Fibroblast of pulmonary artery (primary cell): ENCODE data around the gene ATAD3A.
A peak's percentile ranks its signal among the peaks of the same experiment; 100 is the strongest.
"Not testable (repeated sequence)": the region's sequence is repeated elsewhere in the genome, so short reads cannot be mapped to it uniquely, and the experiment has no call there.

Experiments
- DNase-seq: peaks from one replicate; pipeline ENCODE4 v3.0.0-alpha.2; 2010; ENCODE audit warnings: low read depth
- H3K4me3 ChIP-seq: replicated peaks from 2 replicates; pipeline ENCODE4 v1.5.1; 2011; ENCODE audit warnings: low read depth, mild to moderate bottlenecking, control low read depth, low read length, moderate library complexity
- TF ChIP-seq, protein P1 (sequence below): IDR thresholded peaks from 2 replicates; pipeline ENCODE4 v1.5.1; 2011; ENCODE audit warnings: mild to moderate bottlenecking, control low read depth, low read length, inconsistent platforms; ENCODE audit errors: missing control alignments

Gene ATAD3A

GRCh38 chr1:1489231-1489630 lies 22.7 kb upstream of the ATAD3A start:
- no peak overlapping the region for H3K4me3 ChIP-seq
- DNase-seq, result no peak
- TF ChIP-seq, protein P1, sequence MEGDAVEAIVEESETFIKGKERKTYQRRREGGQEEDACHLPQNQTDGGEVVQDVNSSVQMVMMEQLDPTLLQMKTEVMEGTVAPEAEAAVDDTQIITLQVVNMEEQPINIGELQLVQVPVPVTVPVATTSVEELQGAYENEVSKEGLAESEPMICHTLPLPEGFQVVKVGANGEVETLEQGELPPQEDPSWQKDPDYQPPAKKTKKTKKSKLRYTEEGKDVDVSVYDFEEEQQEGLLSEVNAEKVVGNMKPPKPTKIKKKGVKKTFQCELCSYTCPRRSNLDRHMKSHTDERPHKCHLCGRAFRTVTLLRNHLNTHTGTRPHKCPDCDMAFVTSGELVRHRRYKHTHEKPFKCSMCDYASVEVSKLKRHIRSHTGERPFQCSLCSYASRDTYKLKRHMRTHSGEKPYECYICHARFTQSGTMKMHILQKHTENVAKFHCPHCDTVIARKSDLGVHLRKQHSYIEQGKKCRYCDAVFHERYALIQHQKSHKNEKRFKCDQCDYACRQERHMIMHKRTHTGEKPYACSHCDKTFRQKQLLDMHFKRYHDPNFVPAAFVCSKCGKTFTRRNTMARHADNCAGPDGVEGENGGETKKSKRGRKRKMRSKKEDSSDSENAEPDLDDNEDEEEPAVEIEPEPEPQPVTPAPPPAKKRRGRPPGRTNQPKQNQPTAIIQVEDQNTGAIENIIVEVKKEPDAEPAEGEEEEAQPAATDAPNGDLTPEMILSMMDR, result no peak

DNA sequence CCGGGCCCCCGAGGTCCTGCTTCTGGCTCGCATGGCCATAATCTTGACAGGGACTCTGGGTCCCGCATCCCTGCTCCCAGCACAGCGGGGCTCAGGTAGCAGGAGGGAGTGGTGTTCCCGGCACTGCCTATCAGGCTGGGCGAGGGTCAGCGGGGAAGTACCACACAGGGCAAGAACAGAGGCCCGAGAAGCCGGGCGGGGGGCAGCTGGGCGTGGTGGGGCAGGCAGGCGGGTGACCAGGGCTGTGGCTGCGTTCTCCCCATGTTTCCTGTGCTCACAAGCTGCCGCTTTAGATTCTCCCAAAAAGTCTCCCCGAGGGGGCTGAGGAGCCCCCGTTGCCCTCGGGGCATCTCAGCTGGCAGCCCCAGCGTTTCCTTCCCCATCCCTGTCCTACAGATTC lies 22.1 kb upstream of the ATAD3A start:
- TF ChIP-seq, protein P1, result no peak
- no peak for DNase-seq
- no peak overlapping the region for H3K4me3 ChIP-seq

- H3K4me3 ChIP-seq, result no peak overlapping the region
- DNase-seq, result no peak
- TF ChIP-seq, protein P1, result no peak
Observed at GRCh38 chr1:1490633-1491230, 21.2 kb upstream of the ATAD3A start.

- TF ChIP-seq, protein P1, result no peak
- no peak overlapping the region for H3K4me3 ChIP-seq
- DNase-seq, result no peak
Observed at GRCh38 chr1:1491601-1492000, 20.4 kb upstream of the ATAD3A start.

DNA sequence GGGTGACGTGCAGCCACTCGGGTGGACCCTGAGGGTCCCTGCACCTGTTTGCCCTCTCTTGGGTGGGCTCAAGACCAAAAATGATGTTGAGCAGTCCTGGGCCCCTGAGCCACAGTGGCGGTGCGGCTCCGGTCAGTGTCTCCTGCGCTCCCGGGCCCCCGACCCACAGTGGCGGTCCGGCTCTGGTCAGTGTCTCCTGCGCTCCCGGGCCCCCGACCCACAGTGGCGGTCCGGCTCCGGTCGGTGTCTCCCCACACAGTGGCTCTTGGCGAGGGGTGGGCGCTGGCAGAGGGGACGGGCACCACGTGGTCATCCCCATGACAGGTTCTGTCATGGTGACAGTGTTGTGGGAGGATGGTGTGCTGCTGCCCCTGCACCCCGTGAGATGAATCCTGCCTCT lies 17.7 kb upstream of the ATAD3A start:
- DNase-seq, H3K4me3 ChIP-seq: not testable (repeated sequence)

DNA sequence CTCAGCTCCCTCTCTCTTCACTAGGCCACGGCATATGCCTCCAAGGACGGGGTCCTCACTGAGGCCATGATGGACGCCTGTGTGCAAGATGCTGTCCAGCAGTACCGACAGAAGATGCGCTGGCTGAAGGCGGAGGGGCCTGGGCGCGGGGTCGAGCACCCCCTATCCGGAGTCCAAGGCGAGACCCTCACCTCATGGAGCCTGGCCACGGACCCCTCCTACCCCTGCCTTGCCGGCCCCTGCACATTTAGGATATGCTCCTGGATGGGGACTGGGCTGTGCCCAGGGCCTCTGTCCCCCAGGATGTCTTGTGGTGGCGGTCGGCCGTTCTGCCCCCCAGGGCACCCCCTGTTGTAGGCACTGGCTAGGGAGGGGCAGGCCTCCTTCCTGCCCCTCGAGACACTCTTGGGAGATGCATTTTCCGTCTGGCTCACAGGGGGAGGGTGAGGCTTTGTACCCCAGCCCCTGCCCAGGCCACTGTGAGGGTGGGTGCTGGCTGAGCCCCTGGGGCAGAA lies 16.4 kb upstream of the ATAD3A start:
- not testable (repeated sequence) for H3K4me3 ChIP-seq, DNase-seq

- TF ChIP-seq, protein P1, result peak; percentile 50
- peak; percentile 70 for DNase-seq
- not testable (repeated sequence) for H3K4me3 ChIP-seq
Observed at GRCh38 chr1:1504777-1505365, 7.1 kb upstream of the ATAD3A start.

DNA sequence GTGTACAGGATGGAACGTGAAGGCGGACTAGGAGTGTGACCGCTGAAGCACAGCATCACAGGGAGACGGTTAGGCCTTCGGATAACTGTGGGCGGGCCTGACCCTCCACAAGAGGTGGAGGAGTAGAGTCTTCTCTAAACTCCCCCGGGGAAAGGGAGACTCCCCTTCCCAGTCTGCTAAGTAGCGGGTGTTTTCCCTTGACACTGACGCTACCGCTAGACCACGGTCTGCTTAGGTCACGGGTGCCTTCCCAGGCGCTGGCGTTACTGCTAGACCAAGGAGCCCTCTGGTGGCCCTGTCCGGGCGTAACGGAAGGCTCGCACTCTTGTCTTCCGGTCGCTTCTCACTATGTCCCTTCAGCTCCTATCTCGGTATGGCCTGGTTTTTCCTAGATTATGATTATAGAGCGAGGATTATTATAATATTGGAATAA lies 6.6 kb upstream of the ATAD3A start:
- peak; percentile 7 for DNase-seq
- H3K4me3 ChIP-seq, result not testable (repeated sequence)

GRCh38 chr1:1505801-1506200 lies 6.2 kb upstream of the ATAD3A start:
- H3K4me3 ChIP-seq, result not testable (repeated sequence)

More at GRCh38 chr1:1505801-1506200, 6.2 kb upstream of the ATAD3A start:
- DNase-seq, result not testable (repeated sequence)
